TTC549 (cell line): ENCODE data around the gene PEX10.

ENCODE experiments used
- FAIRE-seq: peaks from 2 replicates; lab custom pipeline; 2012; peaks lifted over from hg19 to GRCh38; lab: Jason Lieb, UNC

Gene PEX10

DNA sequence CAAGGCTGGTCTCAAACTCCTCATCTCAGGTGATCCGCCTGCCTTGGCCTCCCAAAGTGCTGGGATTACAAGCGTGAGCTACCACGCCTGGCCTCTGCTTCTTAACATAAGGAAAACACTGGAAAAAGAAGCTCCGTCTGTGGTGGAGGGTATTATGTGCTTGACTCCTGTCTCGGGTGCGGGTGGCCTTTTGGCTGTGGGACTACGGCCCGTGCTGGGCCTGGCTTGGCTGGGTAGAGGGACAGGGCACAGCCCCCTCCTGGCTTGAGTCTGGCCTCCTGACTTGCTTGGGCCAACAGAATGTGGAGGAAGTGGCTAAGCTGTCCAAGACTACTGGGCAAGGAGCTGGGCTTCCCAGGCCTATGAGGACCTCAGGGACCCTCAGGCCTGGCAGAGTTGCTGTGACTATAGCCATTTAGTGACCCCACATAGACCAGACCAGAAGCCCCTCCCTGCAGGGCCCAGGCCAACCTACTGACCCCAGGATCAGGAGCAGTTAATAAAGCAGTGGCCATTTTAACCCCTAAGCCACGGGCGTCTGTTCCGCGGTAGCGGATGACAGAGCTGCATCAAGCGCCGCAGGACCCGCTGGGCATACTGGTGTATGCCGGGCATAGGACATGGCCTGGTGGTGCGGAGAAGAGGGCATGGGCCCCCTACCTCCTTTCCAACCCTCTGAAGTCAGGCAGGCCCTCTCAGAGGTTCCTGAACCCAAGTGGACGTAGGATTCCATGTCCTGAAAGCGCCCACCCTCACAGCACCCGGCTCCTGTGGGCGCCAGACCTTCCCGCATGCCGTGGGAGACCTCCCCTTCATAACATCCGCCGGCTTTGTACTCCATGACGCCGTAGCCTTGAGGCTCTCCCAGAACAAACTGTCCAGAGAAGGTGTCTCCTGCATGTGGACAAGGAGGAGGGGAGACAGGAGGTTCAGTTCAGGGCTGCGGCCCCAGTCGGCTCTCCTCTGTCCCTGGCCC is 25.4 kb downstream of the PEX10 start:
- no peak for FAIRE-seq

DNA sequence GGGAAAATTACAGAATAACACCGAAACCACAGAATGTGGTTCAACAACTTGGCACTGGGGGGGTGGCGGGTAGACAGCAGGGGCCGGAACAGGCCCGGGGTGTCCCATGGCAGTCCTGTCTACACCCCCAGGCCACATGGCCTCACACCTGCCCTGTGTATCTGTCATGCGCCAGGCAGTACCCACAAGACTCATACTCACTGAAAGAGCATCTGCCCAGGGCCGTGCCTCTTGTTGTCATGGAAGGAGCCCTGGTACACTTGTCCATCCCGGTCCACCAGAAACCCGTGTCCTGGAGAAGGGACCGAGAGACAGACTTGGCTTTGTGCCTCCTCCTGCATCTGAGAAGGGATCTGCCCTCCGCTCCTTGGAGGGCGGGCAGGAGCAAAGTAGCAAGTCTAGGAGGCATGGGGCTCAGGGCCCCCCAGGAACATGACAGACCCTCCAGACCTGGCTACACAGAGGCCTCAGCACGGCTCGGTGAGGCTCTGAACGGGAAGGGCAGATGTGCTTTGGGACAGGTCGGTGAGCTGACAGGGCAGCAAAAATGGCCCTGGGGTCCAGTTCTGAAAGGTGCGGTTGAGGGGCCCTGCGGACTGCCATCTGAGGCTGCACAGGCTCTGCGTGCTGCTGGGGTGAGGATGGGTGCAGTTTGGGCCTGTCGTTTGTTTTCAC is 26.6 kb downstream of the PEX10 start:
- no peak for FAIRE-seq

DNA sequence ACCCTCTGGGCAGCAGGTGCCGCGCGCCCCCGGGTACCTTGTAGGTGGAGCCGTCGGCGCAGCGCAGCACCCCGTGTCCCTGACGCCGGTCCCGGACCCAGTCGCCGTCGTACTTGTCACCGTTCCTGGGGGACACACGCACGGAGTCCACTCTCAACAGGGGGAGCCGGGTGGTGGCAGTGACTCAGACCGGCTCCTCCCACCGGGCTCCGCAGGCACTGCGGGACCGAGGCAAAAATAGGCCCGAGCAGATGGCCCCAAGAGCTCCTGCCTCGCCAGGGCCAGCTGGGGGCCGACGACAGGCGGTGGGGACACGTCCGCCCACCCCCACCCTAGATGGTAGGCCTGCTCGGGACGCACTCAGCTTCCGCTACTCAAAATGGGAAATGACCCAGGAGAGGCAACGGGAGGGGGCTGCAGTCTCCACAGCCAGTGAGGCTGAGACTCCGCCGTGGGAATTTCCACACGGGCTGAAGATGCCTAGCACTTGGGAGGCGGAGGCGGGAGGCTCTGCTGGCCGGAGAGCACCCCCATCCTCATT is 27.4 kb downstream of the PEX10 start:
- no peak for FAIRE-seq

DNA sequence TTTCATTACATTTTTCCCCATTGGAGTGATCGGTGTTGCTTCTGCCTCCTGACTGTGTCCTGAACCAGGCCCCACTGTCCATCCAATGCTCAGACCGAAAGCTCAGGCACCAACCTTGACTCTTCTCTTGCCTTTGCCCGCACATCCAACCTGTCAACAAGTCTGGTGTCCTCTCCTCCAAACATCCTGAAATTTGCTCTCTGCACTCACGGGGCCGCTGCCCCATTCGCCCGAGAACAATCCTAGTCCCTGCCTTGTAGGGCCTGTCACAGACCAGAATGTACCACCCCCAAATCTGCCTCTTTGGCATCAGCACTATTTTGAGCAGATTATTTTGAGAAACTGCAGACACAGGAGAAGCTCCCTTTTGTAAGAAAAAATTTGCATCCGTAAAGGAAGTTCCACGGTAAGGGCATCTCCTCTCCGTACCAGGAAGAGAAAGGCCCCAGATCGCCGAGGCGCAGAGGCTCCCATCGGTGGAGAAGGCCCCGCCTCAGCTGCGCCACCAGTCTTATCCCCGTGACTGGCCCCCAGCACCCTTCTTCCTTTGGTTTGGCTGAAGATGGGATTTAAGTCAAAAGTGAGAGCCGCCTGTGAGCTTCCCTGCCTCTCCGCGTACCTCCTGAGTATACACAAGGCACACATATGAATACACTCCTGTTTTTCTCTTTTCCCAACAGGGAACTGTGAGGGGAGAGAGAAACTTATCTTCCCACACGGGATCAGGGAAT is 28.1 kb downstream of the PEX10 start:
- no peak for FAIRE-seq

DNA sequence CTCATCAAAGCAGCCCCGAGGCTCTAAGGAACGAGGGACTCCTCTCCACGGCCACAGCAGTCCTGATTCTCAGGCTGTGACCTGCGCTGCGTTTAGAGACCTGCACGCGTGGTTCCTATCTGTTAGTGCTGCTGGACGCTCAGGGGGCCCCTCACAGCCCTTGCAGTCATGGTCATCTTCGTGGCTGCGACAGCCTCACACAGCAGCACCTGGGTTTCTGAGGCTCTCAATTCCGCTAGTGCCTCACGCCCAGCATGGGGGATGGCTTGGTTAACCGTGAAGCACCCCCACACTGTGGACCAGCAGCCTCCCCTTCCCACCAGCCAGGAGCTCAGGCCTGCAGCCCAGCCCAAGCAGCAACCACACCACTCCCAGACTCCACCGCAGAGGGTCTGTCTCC is 28.8 kb downstream of the PEX10 start:
- FAIRE-seq = no peak

DNA sequence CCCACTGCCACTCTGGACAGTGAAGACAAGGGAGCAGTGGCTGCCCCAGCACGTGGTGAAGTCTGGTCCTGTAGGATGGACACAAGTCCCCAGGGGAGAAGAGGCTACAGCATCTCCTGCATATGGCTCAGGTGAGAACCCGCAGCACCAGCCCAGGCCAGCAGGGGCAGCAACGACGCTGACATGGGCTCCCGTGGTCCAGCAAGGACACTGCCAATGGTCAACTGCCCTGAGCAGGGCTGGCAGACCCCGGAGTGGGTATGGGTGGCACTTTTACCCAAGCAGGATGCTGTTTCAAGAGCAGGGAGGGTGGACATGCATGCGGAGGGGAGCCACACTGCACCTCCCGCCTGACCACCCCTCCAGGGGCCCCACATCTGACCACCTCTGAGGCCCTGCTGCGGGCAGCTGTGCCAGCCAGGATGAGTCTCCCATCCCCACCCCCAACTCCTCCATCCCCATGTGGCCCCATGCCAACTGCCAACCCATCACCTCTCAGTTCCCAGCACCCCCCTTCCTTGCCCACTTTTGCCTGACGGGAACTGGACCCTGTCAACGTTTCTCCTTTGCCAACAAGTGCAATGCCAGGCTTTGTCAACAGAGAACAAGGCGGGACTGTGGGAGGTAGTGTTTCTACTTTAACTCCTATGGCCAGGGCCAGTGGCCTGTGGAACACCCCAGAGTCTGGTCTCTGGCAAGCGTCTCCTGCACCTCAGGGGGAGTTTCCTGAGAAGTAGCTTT is 29.6 kb downstream of the PEX10 start:
- FAIRE-seq = no peak

DNA sequence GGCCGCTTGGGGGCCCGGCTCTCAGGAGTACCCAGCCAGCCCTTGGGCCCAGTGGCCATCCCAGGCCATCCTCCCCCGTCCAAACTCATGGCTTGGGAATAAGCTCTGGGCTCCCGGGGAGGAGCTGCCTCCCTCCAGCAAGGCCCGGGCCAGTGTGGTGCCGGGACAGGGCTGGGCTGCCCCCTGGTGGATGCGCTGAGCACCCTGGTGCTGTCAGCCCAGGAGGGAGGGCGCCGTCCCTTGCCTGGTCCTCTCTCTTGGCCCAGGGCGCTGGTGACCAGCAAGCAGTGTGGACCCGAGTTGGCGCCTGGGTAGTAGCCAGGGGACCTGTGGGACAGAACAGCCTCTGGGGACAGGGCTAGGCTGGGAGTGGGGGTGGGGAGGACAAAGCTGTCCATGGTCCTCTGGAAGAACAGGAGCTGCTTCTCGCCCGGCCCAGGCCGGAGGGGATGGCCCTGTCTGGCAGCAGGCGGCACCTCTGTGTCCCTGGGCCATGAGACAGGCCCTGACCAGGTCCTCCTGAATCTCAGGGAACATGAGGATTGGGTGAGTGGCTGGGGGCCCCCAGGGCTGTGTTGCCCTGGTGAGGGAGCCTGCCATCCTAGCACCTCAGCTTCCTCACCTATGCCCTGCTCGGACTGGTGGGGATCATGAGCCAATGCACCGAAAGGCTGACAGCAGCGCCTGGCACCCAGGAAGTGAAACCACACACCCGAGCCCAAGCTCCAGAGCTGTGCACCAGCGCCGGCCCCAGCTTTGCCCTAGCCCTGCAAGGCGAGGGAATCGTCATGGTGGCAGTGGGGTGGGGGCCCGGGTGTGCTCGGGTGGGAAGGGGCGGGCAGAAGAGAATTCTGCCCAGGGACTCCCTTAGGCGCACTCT is 30.4 kb downstream of the PEX10 start:
- FAIRE-seq = no peak

DNA sequence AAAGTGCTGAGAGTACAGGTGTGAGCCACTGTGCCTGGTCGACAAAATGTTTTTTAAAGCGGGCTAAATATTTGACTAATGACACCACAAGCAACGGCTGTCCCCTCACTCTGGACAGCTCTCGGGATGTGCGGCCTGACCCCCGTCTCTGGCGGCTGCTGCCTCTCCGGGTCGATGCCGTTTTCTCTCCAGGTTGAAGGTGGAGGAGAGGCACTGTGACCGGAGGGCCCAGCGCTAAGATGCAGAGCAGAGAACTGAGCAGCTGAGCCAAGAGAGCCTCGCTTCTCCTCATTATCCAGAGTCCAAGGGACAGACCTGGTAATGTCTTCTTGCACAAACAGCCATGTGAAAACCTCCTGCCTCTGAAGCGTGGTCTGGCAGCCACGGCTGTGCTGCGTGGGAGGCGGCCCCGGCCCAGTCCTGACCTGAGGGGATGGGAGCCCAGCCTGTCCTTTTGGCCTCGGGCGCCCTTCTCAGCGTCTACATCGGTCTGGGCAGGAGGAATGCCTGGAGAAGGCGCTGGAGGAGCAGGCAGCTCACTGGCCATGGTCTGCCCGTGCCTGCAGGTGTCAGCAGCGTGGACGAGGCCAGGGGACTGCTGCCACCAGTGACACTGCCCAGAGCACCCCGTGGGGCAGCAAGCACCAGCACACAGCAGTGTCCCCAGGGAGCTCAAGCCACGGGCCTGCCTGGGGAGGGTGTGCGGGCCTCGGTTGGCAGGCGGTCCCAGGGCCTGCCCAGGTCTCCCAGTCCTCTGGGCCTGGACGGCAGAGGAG is 31.4 kb downstream of the PEX10 start:
- FAIRE-seq = no peak

DNA sequence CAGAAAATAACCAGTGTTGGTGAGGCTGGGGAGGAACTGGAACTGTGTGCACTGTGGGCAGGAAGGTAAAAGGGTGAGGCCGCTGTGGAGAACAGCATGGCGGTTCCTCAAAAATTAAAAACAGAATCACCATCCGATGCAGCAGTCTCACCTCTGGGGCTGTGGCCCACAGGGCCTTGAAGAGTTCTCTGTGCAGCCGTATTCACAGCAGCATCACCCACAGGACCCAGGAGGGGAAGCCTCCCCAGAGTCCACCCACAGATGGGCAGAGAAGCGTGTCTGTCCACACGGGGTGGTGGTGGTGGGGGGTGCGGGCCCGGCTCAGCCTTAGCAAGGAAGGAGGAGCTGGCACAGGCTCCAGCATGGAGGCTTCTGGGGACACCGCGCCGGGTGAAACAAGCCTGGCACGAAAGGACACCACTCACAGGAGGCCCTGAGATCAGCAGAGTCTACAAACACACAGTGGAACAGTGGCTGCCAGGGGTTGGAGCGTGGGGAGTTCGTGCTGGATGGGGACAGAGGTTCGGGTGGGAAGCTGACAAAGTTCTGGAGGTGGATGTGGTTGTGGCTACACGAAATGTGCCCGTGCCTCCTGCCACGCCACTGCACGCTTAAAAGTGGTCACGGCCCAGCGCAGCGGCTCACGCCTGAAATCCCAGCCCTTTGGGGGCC is 32.5 kb downstream of the PEX10 start:
- no peak for FAIRE-seq

DNA sequence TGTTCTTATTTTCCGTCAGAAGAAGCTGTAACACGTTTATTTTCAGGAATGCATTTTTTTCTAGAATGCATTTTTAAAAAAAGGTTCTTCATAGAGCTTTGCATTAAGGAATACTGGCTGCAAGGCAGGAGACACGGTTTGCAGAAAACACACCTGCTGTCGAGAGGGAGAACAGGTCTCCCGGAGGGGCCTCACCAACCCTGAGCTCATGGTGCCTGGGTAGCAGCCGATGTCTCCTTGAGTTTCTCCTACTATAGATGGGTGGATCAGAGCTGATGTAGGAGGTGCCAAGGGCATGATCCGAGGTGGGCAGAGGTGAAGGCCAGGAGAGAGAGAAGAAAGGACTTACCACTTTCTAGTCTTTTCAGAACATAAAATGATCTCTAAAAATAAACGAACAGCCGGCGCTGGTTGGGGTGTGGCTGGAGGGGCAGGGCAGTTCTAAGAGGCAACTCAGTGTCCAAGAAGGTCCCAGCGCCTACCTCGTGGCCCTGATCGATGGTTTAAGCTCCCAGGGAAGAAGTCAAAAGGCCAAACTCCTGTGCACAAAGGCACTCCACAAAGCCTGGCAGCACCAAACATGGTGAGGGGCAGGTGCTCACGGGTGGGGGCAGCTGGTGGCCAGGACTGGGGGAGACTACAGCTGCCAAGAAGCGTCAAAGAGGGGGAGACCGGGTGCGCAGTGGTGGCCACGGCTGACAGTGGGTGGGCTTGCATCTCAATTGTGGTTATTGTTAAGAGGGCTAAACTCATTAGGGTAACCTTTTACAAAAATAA is 33.2 kb downstream of the PEX10 start:
- no peak for FAIRE-seq

DNA sequence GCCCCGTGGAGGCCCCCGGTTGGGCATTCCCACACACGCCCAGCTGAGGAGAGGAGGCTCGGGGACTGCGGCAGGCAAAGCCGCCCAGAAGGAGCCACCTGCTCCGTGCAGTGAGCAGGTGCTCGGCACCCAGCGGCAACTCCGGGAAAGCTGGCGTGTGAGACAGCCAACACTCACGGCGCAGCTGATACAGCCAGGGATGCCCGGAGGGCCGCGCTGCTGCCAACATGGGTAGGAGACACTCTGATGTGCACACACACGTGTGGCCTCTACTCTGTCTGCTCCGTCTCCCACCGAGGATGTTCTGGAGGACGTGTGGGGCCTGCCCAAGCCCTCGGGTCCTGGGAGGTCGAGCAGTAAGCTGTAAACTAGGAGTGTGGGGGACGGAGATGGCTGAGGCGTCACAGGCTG is 33.9 kb downstream of the PEX10 start:
- FAIRE-seq = no peak

DNA sequence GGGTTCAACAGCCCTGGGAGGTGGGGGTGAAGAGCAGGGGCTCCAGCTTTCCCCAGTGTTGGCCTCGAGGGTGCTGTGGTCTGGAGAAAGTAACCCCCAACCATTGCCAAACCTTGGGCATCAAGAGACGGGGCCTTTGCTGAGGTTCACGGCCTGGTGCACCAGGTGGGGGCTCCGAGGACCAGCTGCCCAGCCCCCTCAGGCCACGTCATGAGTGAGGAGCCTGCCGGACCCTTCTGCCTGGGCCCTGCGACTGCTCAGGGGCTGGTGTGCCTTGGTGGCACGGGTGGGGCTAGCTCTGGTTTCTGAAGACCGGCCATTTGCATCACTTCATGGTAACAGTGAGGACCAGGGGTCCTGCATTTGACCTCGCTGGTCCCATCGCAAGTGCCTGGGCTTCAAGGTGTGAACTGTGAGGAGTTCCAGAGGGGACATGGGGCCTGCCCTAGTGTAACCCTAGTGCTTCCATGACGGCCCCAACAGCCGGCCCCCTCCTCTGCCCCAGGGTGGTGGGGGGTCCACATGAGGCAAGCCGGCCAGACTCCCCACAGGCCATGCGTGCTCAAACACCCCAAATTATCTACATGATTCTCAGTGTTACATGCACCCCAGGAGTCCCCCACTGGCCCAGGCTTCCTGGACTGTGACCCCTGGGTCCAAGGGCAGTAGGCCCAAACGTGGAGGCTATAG is 34.5 kb downstream of the PEX10 start:
- no peak for FAIRE-seq

DNA sequence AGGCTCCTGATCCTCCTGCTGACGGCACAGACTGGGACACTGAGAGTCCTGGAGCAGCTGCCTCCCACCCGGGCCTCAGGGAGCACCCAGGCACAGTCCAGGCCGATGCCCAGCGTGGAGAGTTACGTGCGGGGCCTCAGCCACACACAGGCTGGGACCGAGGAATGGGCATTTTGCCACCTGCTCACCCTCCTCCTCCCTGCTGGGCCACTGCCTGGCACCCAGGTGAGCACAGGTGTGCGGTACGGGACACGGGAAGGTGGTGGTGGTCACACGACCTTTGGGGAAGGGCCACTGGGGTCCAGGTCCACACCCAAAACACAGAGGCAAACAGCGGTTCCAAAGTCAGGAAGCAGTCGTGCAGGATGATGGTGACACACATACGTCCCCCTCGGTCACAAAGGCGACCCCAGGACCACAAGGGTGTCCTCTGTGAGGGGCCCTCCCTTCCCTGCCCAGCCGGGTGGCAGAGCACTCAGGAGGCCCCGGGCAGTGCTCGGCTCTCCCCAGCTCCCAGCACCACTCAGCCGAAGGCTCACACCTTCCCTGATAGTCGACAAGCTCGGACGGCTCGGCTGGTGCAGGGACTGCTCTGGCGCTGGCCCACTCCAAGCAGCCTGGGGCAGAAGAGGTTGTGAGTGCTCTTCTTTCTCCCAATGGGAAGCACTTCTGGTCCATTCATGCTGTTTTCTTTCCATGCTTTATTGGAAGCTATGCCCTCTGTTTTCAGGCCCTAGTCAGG is 35.3 kb downstream of the PEX10 start:
- no peak for FAIRE-seq

DNA sequence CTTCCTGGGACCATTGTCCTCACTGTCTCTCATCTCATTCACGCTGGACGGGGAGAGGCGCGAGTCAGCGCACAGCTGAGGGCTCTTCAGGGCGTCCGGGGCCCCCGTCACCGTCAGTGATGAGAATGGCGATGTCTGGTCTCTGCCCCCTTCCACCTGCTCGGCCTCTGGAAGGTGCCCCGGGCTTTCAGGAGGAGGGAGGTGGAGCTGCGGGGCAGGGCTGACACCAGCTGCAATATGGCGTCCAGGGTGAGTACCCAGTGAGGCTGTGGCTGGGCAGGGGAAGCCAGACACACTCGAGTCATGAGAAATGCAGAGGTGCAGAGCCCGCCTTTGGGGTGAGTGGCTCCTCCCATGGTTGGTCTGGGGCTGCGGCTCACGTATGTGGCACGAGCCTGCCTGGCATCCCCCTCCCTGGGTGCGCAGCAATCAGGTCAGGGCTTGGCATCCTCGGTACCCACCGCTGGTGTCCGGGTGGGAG is 36.1 kb downstream of the PEX10 start:
- no peak for FAIRE-seq

DNA sequence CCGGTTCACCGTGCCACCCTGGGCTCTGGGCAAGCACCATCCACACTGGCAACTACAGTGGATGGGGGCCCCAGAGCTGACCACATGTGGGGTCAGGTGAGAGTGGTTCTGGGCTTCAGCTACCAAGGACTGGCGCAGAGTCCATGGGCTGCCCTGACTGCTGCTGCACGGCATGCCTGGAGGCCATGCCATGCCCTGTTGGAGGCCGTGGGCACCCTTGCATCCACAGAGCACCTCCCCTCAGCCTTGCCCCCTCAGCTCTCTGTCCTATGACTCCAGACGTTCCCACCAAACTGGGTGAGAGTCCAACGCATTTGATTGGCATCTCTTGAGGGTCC is 36.5 kb downstream of the PEX10 start:
- FAIRE-seq = no peak

DNA sequence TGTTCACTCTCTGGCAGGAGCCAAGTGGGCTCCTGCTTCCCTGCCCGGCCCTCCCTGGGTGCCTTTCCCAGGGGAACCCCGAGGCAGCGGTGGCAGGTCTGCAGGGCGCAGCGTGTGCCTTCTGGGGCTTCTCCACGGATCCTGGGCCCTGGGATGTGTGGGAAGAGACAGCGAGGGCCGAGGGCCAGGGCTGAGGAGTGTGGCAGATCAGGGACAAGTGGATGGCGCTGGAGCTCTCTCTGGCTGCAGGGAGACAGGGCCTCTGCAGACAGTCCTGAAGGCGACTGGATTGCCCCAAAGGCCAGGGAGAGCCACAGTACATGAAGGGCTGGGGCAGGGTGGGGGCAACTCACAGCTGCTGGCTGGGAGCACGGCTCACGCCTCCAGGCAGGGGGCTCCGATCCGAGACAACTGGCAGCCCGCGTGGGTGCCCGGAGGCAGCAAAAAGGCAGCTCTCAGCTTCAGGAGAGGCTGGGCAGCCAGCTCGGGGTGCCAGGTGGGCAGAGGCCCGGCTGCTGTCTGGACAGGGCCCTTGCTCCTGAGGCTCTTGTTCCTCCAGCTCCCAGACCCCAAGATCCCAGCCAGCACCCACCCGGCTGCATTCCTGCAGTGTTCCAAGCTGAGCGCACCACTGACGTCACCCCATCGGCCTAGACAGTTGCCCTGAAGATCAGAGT is 37.0 kb downstream of the PEX10 start:
- no peak for FAIRE-seq
